Heart right ventricle (tissue), 16 donors: Measurements from ENCODE around the gene OCA2. TPM values are rescaled to one million over a fixed set of nuclear protein-coding genes. Genes with fewer than 3 reads are reported as not detected.

ENCODE experiments used
- ATAC-seq, 8 donors: fragments of 200-7000 bp; cut with Tn5 transposase; one replicate each; pipeline ENCODE4 v1.9.1; 2020; ENCODE audit warnings: mild to moderate bottlenecking in 8 of 8, moderate library complexity in 8 of 8, moderate number of reproducible peaks in 1 of 8
- DNase-seq, 2 donors: peaks; one replicate each; pipeline ENCODE4 v3.0.0-alpha.2; 2020
- H3K27ac ChIP-seq, 10 donors: fragments of 200-600 bp; sonication (generic) in 2 of 10; one replicate each; pipeline versions ENCODE4 v1.5.0 to v1.8.0; 2020 to 2022; ENCODE audit warnings: mild to moderate bottlenecking in 3 of 10
- H3K27me3 ChIP-seq, 7 donors: fragments of 200-600 bp; one replicate each; pipeline ENCODE4 v1.8.0; 2021 to 2022; ENCODE audit warnings: mild to moderate bottlenecking in 2 of 7
- H3K36me3 ChIP-seq, 9 donors: fragments of 200-600 bp; sonication (generic) in 1 of 9; one replicate each; pipeline versions ENCODE4 v1.5.0 to v1.8.0; 2020 to 2022; ENCODE audit warnings: mild to moderate bottlenecking in 2 of 9
- H3K4me1 ChIP-seq, 9 donors: fragments of 200-600 bp; sonication (generic) in 1 of 9; one replicate each; pipeline versions ENCODE4 v1.5.0 to v1.8.0; 2020 to 2022; ENCODE audit warnings: mild to moderate bottlenecking in 4 of 9
- H3K4me3 ChIP-seq, 10 donors: fragments of 200-600 bp; sonication (generic) in 2 of 10; one replicate each; pipeline versions ENCODE4 v1.5.0 to v1.8.0; 2020 to 2022; ENCODE audit warnings: mild to moderate bottlenecking in 7 of 10, moderate library complexity in 2 of 10
- H3K9me3 ChIP-seq, 11 donors: fragments of 200-600 bp in 10 of 11; sonication (generic) in 2 of 11; one replicate each; pipeline versions ENCODE4 v1.5.0 to v1.8.0; 2013 to 2022; ENCODE audit warnings: mild to moderate bottlenecking in 2 of 11, control low read depth in 1 of 11, moderate library complexity in 1 of 11
- CTCF ChIP-seq, 9 donors: fragments of 200-600 bp; sonication (generic) in 2 of 9; IDR thresholded peaks; one replicate each; pipeline versions ENCODE4 v1.5.0 to v1.8.0; 2021 to 2022; ENCODE audit warnings: antibody characterized with exemption in 9 of 9, mild to moderate bottlenecking in 5 of 9, moderate library complexity in 1 of 9
- WGBS, 2 donors: extraction: QIAGEN DNeasy Blood & Tissue Kit; methylation state at CpG; one replicate each; pipeline ENCODE4 v1.1.7; 2013; ENCODE audit warnings: inconsistent platforms in 1 of 2; 5-methylcytosine and 5-hydroxymethylcytosine counted together
- intact Hi-C, 10 donors: fragments of 100-400 bp; cut with DNase I; formaldehyde crosslinking; loops; one replicate each; pipeline versions ENCODE4 v1.11.1 to v1.14.2; 2022
- polyA plus RNA-seq, 2 donors: library from polyadenylated mRNA; stranded (reverse); fragments of 200-250 nt; gene quantifications; one replicate each; pipeline ENCODE4 v1.2.3, GENCODE V29; 2013
- total RNA-seq, 10 donors: library from RNA; stranded (reverse); fragmentation: NEBNext Ultra II Directional in 3 of 10; extraction: Animal tissue kit (Norgen Biotek cat#: 25700) in 3 of 10; gene quantifications; one replicate each; pipeline versions ENCODE4 v1.2.1 to v1.2.4, GENCODE V29; 2021 to 2023
- donor health status: Arrhythmogenic right ventricular cardiomyopathy.
- donor health status: ischemic (EF 13 %, LVEDD 7.1; RV severe dilation, severe dysfunction).
- donor health status: healthy with polysubstance abuse.
- donor health status: DM: no; HTN: yes; CAD: no.
- donor health status: DM: no; HTN: no; CAD: no.
- donor health status: ischemic (EF 25% LVEDD 6.9; RV normal size, moderate dysfunction).
- donor health status: ischemic (EF 25% LVEDD 5.7; RV mildly dilated, moderate dysfunction).
- donor health status: healthy.
- donor health status: DM: yes; HTN: yes; CAD: no.
- donor health status: Ischemic cardiomyopathy.
- donor health status: ischemic (EF 35%, LVEDD 5.7; RV mildly dilated, moderate dysfunction).
- donor health status: nonischemic (EF 11% LVEDD 7.7; RV severe dilation, severe dysfunction).
- donor health status: DM: yes; HTN: yes; CAD: no.
- donor health status: PGD.
- donor health status: ischemic (EF 29% LVEDD 5.4; RV normal size, mild dysfunction).
- donor health status: nonischemic (EF 23%, LVEDD 6.1; RV moderate dilation, normal function).

OCA2 gene
- total and polyA plus RNA-seq, 12 donors = 0.04 to 0.32 (median 0.17) TPM; not detected in 6

- Histone ChIP-seq H3K27me3 (no peaks in the 10 kb centered on the region), H3K4me1 (no peaks in the 10 kb centered on the region), H3K4me3 (no peak overlapping the region), H3K27ac (no peak overlapping the region), H3K36me3 (no peaks in the 10 kb centered on the region), H3K9me3 (peaks cover 0 to 23% (median 0%) of the 10 kb centered on the region in 11 donors)
- TF ChIP-seq CTCF (IDR thresholded peaks at IDR 0.05) = no peak
- ATAC-seq = no peak
- 67 to 79% methylated on average over 8 of the region's 8 CpGs for WGBS, 2 donors
- intact Hi-C loops = no loop called here
- DNase-seq = no peak
Measured at GRCh38 chr15:27815035-27815434, 284.1 kb downstream of the OCA2 start.

- no peak for TF ChIP-seq CTCF (IDR thresholded peaks at IDR 0.05)
- no peak for ATAC-seq
- DNase-seq = no peak
- Histone ChIP-seq H3K4me1 (no peaks in the 10 kb centered on the region), H3K9me3 (peaks cover 0 to 17% (median 0%) of the 10 kb centered on the region in 11 donors), H3K27me3 (no peaks in the 10 kb centered on the region), H3K36me3 (no peaks in the 10 kb centered on the region), H3K27ac (no peak overlapping the region), H3K4me3 (no peak overlapping the region)
- 86 to 92% methylated on average over 2 of the region's 2 CpGs for WGBS, 2 donors
- intact Hi-C loops = no loop called here
Measured at GRCh38 chr15:27813139-27813538, 286.0 kb downstream of the OCA2 start.

GRCh38 chr15:27808182-27808581, 290.9 kb downstream of the OCA2 start:
- peaks cover 0 to 22% (median 0%) of the 10 kb centered on the region in 11 donors for H3K9me3 ChIP-seq
- no peak for ATAC-seq
- intact Hi-C loops = no loop called here

GRCh38 chr15:27807335-27807734, 291.8 kb downstream of the OCA2 start:
- ATAC-seq = no peak
- WGBS, 2 donors = 82 to 89% methylated on average over 7 of the region's 7 CpGs
- no peak for TF ChIP-seq CTCF (IDR thresholded peaks at IDR 0.05)
- intact Hi-C loops = no loop called here
- Histone ChIP-seq H3K9me3 (peaks cover 0 to 22% (median 0%) of the 10 kb centered on the region in 11 donors), H3K27ac (no peak overlapping the region), H3K4me3 (no peak overlapping the region), H3K36me3 (no peaks in the 10 kb centered on the region), H3K27me3 (no peaks in the 10 kb centered on the region), H3K4me1 (no peaks in the 10 kb centered on the region)
- DNase-seq = no peak

More at GRCh38 chr15:27808182-27808581, 290.9 kb downstream of the OCA2 start:
- TF ChIP-seq CTCF (IDR thresholded peaks at IDR 0.05) = no peak
- no peaks in the 10 kb centered on the region for H3K27me3 ChIP-seq
- no peak overlapping the region for H3K4me3 ChIP-seq
- WGBS, 2 donors = 69 to 70% methylated on average over 9 of the region's 9 CpGs
- H3K36me3 ChIP-seq = no peaks in the 10 kb centered on the region
- H3K27ac ChIP-seq = no peak overlapping the region
- DNase-seq = no peak
- no peaks in the 10 kb centered on the region for H3K4me1 ChIP-seq
